Spinal cord (tissue), 10 donors: ENCODE measurements around the gene PAQR9. TPM values are rescaled to one million over a fixed set of nuclear protein-coding genes. Genes with fewer than 3 reads are reported as not detected.

Source experiments
- DNase-seq, 6 donors: peaks; one replicate each; pipeline versions ENCODE4 v3.0.0 to v3.0.0-alpha.2; 2013 to 2015; ENCODE audit warnings: low spot score in 6 of 6, low read depth in 4 of 6
- H3K27ac ChIP-seq: one replicate; pipeline ENCODE4 v1.5.1; 2013; ENCODE audit warnings: low read depth, low read length, control low read depth
- H3K27me3 ChIP-seq: one replicate; pipeline ENCODE4 v1.6.1; 2013; ENCODE audit warnings: low read length; ENCODE audit not compliant: control insufficient read depth, insufficient read depth
- H3K36me3 ChIP-seq: one replicate; pipeline ENCODE4 v1.6.1; 2013; ENCODE audit warnings: low read length; ENCODE audit not compliant: control insufficient read depth, insufficient read depth
- H3K4me1 ChIP-seq: one replicate; pipeline ENCODE4 v1.6.1; 2013; ENCODE audit warnings: low read length; ENCODE audit not compliant: control insufficient read depth, insufficient read depth
- H3K4me3 ChIP-seq: one replicate; pipeline ENCODE4 v1.5.1; 2013; ENCODE audit warnings: low read depth, low read length, control low read depth
- H3K9me3 ChIP-seq: one replicate; pipeline ENCODE4 v1.6.1; 2013; ENCODE audit warnings: low read length; ENCODE audit not compliant: control insufficient read depth, insufficient read depth
- WGBS: methylation state at CpG from one replicate; pipeline ENCODE4 v1.1.5; 2013; ENCODE audit warnings: missing lambda C conversion rate; ENCODE audit not compliant: insufficient coverage; 5-methylcytosine and 5-hydroxymethylcytosine counted together
- polyA plus RNA-seq, 2 donors: library from polyadenylated mRNA; unstranded; fragments of 120-200 nt; gene quantifications; one replicate each; pipeline ENCODE4 v1.2.1, GENCODE V29; 2013; ENCODE audit not compliant: insufficient read length in 2 of 2
- total RNA-seq, 2 donors: library from RNA; depleted of rRNA in 1 of 2; stranded (reverse); fragments of 120-200 nt in 1 of 2; fragments of >200 nt in 1 of 2; gene quantifications; one replicate each; pipeline versions ENCODE4 v1.2.3 to v1.2.4, GENCODE V29; 2013 to 2014
- donor health status: healthy.

Gene PAQR9
- total and polyA plus RNA-seq, 4 donors = 0.66 to 5.6 (median 3.3) TPM

- WGBS = 90% methylated on average over 2 of the region's 3 CpGs
- H3K4me1 ChIP-seq = no peaks in the 10 kb centered on the region
Observed at GRCh38 chr3:142971431-142971830, 8.0 kb upstream of the PAQR9 start.

GRCh38 chr3:142968319-142969025, 5.0 kb upstream of the PAQR9 start:
- Histone ChIP-seq H3K4me3 (no peak overlapping the region), H3K27ac (no peak overlapping the region), H3K27me3 (peaks cover 6% of the 10 kb centered on the region), H3K9me3 (no peaks in the 10 kb centered on the region), H3K4me1 (no peaks in the 10 kb centered on the region), H3K36me3 (no peaks in the 10 kb centered on the region)
- 93% methylated on average over 3 of the region's 4 CpGs for WGBS
- no peak for DNase-seq

More at GRCh38 chr3:142971431-142971830, 8.0 kb upstream of the PAQR9 start:
- Histone ChIP-seq H3K4me3 (no peak overlapping the region), H3K36me3 (no peaks in the 10 kb centered on the region), H3K9me3 (no peaks in the 10 kb centered on the region), H3K27ac (no peak overlapping the region), H3K27me3 (no peaks in the 10 kb centered on the region)
- no peak for DNase-seq

- no peak overlapping the region for H3K27ac ChIP-seq
- WGBS = 100% methylated on average over 2 of the region's 2 CpGs
- DNase-seq = no peak
- H3K36me3 ChIP-seq = no peaks in the 10 kb centered on the region
- H3K4me3 ChIP-seq = no peak overlapping the region
- no peaks in the 10 kb centered on the region for H3K9me3 ChIP-seq
- peaks cover 11% of the 10 kb centered on the region for H3K27me3 ChIP-seq
- peaks cover 9% of the 10 kb centered on the region for H3K4me1 ChIP-seq
Observed at GRCh38 chr3:142966808-142967207, 3.3 kb upstream of the PAQR9 start.

GRCh38 chr3:142965581-142965980, 2.1 kb upstream of the PAQR9 start:
- no peak overlapping the region for H3K27ac ChIP-seq
- DNase-seq = no peak
- H3K4me3 ChIP-seq = no peak overlapping the region
- H3K27me3 ChIP-seq = peaks cover 11% of the 10 kb centered on the region
- H3K4me1 ChIP-seq = peaks cover 9% of the 10 kb centered on the region
- H3K36me3 ChIP-seq = no peaks in the 10 kb centered on the region
- no CpG with 5 or more reads among the region's 3 CpGs for WGBS
- no peaks in the 10 kb centered on the region for H3K9me3 ChIP-seq

GRCh38 chr3:142963234-142963515, 299 bp downstream of the PAQR9 start:
- H3K4me1 ChIP-seq = peaks cover 9% of the 10 kb centered on the region
- H3K27me3 ChIP-seq = peaks cover 13% of the 10 kb centered on the region
- no peak overlapping the region for H3K4me3 ChIP-seq
- H3K9me3 ChIP-seq = no peaks in the 10 kb centered on the region
- WGBS = under 1% methylated on average over 35 of the region's 35 CpGs
- H3K27ac ChIP-seq = no peak overlapping the region
- peak in 1 of 6 donors; percentile 14 for DNase-seq
- no peaks in the 10 kb centered on the region for H3K36me3 ChIP-seq

- 56% methylated on average over 63 of the region's 63 CpGs for WGBS
- Histone ChIP-seq H3K4me1 (peaks cover 9% of the 10 kb centered on the region), H3K27me3 (peaks cover 13% of the 10 kb centered on the region), H3K36me3 (no peaks in the 10 kb centered on the region), H3K9me3 (no peaks in the 10 kb centered on the region), H3K4me3 (no peak overlapping the region), H3K27ac (no peak overlapping the region)
- DNase-seq = peak in 1 of 6 donors; percentile 36
Observed at GRCh38 chr3:142962520-142963233, 797 bp downstream of the PAQR9 start.

- peaks cover 13% of the 10 kb centered on the region for H3K27me3 ChIP-seq
- no peak for DNase-seq
- H3K36me3 ChIP-seq = no peaks in the 10 kb centered on the region
- H3K4me3 ChIP-seq = no peak overlapping the region
- peaks cover 9% of the 10 kb centered on the region for H3K4me1 ChIP-seq
- no peaks in the 10 kb centered on the region for H3K9me3 ChIP-seq
- 97% methylated on average over 19 of the region's 19 CpGs for WGBS
- no peak overlapping the region for H3K27ac ChIP-seq
Observed at GRCh38 chr3:142962175-142962519, 1.3 kb downstream of the PAQR9 start.

GRCh38 chr3:142961539-142961938, 1.9 kb downstream of the PAQR9 start:
- no peaks in the 10 kb centered on the region for H3K9me3 ChIP-seq
- 100% methylated on average over 1 of the region's 2 CpGs for whole genome bisulfite sequencing
- H3K36me3 ChIP-seq = no peaks in the 10 kb centered on the region
- DNase-seq = no peak
- H3K27ac ChIP-seq = no peak overlapping the region
- H3K27me3 ChIP-seq = peaks cover 13% of the 10 kb centered on the region
- peaks cover 9% of the 10 kb centered on the region for H3K4me1 ChIP-seq
- no peak overlapping the region for H3K4me3 ChIP-seq

GRCh38 chr3:142960322-142960850, 3.1 kb downstream of the PAQR9 start:
- no peaks in the 10 kb centered on the region for H3K36me3 ChIP-seq
- DNase-seq = no peak
- no peaks in the 10 kb centered on the region for H3K9me3 ChIP-seq
- H3K4me3 ChIP-seq = no peak overlapping the region
- peaks cover 13% of the 10 kb centered on the region for H3K27me3 ChIP-seq
- peaks cover 9% of the 10 kb centered on the region for H3K4me1 ChIP-seq
- H3K27ac ChIP-seq = no peak overlapping the region
- no CpG with 5 or more reads among the region's 1 CpG for WGBS

GRCh38 chr3:142958707-142959106, 4.8 kb downstream of the PAQR9 start:
- 79% methylated on average over 2 of the region's 6 CpGs for WGBS
- Histone ChIP-seq H3K27ac (no peak overlapping the region), H3K4me1 (peaks cover 9% of the 10 kb centered on the region), H3K4me3 (no peak overlapping the region), H3K9me3 (no peaks in the 10 kb centered on the region), H3K27me3 (peaks cover 7% of the 10 kb centered on the region), H3K36me3 (no peaks in the 10 kb centered on the region)
- no peak for DNase-seq
